HepG2 (cell line): ENCODE results near the gene TMEM107. TPM values are rescaled to one million over a fixed set of nuclear protein-coding genes. Genes with fewer than 3 reads are reported as not detected.

Source experiments
- CBX2 ChIP-seq, 2 experiments: fragments of 200-600 bp in 1 of 2; sonication (generic); formaldehyde crosslinking in 1 of 2; IDR thresholded peaks; 2 replicates each; pipeline versions ENCODE4 v1.7.0 to v1.8.1; 2018 to 2022; ENCODE audit warnings: low read depth in 2 of 2, low read length in 1 of 2, mild to moderate bottlenecking in 1 of 2, missing genetic modification reagents in 1 of 2
- CEBPG ChIP-seq: IDR thresholded peaks from 2 replicates; pipeline ENCODE4 v1.6.1; 2016
- CREB3 ChIP-seq: sonication (generic); formaldehyde crosslinking; IDR thresholded peaks from 2 replicates; pipeline ENCODE4 v1.5.0; 2020; ENCODE audit warnings: missing genetic modification reagents
- MTA1 ChIP-seq: sonication (generic); formaldehyde crosslinking; IDR thresholded peaks from 2 replicates; pipeline ENCODE4 v1.4.0; 2020; ENCODE audit warnings: missing genetic modification reagents, mild to moderate bottlenecking, borderline replicate concordance
- ZBED4 ChIP-seq: sonication (generic); formaldehyde crosslinking; IDR thresholded peaks from 2 replicates; pipeline ENCODE4 v1.4.0; 2020; ENCODE audit warnings: missing genetic modification reagents, borderline replicate concordance
- ZNF34 ChIP-seq: sonication (generic); formaldehyde crosslinking; IDR thresholded peaks from 2 replicates; pipeline ENCODE4 v1.4.0; 2020; ENCODE audit warnings: mild to moderate bottlenecking, missing genetic modification reagents, borderline replicate concordance
- ZSCAN21 ChIP-seq: sonication (generic); formaldehyde crosslinking; IDR thresholded peaks from 2 replicates; pipeline ENCODE4 v1.8.0; 2022; ENCODE audit warnings: mild to moderate bottlenecking, missing genetic modification reagents, moderate library complexity, borderline replicate concordance
- polyA plus RNA-seq, 8 experiments: library from polyadenylated mRNA; depleted of rRNA in 3 of 8; stranded (reverse) in 7 of 8; unstranded in 1 of 8; fragments of >200 nt; fragmentation: Illumina TruSeq in 4 of 8; extraction: Trizol in 4 of 8; gene quantifications; 2 replicates each; pipeline versions ENCODE4 v1.2.1 to v1.2.3, GENCODE V29; 2011 to 2016; ENCODE audit warnings: low read depth in 4 of 8, missing spikeins in 1 of 8, mixed read lengths in 1 of 8; ENCODE audit not compliant: insufficient read depth in 1 of 8
- total RNA-seq, 5 experiments: library from RNA; depleted of rRNA; stranded (reverse); fragments of >200 nt; fragmentation: Illumina TruSeq; extraction: Trizol; gene quantifications; 2 replicates each; pipeline ENCODE4 v1.2.3, GENCODE V29; 2016; ENCODE audit warnings: low read depth in 1 of 5
- TF ChIP-seq, protein P1 (sequence below): sonication (generic); formaldehyde crosslinking; IDR thresholded peaks from 2 replicates; pipeline ENCODE4 v1.4.0; 2020; ENCODE audit warnings: missing genetic modification reagents, borderline replicate concordance

TMEM107 gene
- total and polyA plus RNA-seq, 2 of the 13 experiments (the other 11 are each of a cell fraction or from before 2014, with no cell fraction given): 7.2 to 15.3 TPM

DNA sequence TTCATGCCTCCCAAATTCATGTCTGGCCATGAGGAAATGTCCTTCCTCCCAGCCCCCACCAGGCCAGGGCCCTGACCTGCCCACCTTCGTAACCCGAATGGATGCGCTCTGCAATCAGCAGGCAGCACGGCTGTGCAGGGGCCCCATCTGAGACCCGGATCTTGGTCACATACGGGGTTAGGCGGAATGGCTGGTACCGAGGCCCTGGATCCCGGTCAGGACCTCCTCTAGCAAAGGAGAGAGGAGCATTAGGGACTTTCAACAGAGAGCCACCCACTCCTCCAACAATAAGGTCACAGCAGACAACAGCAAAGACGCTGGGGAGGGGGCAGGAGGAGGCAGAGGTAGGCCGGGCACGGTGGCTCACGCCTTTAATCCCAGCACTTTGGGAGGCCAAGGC lies 27.6 kb downstream of the TMEM107 start (continued):
- TF ChIP-seq MTA1 (CRISPR knock-in tag): no peak
- no peak for TF ChIP-seq ZBED4 (CRISPR knock-in tag)
- no peak for TF ChIP-seq ZSCAN21 (CRISPR knock-in tag)
- TF ChIP-seq CREB3: no peak
- TF ChIP-seq, protein P1, sequence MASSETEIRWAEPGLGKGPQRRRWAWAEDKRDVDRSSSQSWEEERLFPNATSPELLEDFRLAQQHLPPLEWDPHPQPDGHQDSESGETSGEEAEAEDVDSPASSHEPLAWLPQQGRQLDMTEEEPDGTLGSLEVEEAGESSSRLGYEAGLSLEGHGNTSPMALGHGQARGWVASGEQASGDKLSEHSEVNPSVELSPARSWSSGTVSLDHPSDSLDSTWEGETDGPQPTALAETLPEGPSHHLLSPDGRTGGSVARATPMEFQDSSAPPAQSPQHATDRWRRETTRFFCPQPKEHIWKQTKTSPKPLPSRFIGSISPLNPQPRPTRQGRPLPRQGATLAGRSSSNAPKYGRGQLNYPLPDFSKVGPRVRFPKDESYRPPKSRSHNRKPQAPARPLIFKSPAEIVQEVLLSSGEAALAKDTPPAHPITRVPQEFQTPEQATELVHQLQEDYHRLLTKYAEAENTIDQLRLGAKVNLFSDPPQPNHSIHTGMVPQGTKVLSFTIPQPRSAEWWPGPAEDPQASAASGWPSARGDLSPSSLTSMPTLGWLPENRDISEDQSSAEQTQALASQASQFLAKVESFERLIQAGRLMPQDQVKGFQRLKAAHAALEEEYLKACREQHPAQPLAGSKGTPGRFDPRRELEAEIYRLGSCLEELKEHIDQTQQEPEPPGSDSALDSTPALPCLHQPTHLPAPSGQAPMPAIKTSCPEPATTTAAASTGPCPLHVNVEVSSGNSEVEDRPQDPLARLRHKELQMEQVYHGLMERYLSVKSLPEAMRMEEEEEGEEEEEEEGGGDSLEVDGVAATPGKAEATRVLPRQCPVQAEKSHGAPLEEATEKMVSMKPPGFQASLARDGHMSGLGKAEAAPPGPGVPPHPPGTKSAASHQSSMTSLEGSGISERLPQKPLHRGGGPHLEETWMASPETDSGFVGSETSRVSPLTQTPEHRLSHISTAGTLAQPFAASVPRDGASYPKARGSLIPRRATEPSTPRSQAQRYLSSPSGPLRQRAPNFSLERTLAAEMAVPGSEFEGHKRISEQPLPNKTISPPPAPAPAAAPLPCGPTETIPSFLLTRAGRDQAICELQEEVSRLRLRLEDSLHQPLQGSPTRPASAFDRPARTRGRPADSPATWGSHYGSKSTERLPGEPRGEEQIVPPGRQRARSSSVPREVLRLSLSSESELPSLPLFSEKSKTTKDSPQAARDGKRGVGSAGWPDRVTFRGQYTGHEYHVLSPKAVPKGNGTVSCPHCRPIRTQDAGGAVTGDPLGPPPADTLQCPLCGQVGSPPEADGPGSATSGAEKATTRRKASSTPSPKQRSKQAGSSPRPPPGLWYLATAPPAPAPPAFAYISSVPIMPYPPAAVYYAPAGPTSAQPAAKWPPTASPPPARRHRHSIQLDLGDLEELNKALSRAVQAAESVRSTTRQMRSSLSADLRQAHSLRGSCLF: no peak
- no peak for TF ChIP-seq CEBPG (CRISPR knock-in tag)
- TF ChIP-seq CBX2 (IDR thresholded peaks at IDR 0.05; ENCODE audit: low read depth, low read length): no peak
- no peak for TF ChIP-seq CBX2 (CRISPR knock-in tag; IDR thresholded peaks at IDR 0.05; ENCODE audit: low read depth)
- TF ChIP-seq ZNF34 (CRISPR knock-in tag): no peak
